Measurements from ENCODE around the gene OXSM.

DNA sequence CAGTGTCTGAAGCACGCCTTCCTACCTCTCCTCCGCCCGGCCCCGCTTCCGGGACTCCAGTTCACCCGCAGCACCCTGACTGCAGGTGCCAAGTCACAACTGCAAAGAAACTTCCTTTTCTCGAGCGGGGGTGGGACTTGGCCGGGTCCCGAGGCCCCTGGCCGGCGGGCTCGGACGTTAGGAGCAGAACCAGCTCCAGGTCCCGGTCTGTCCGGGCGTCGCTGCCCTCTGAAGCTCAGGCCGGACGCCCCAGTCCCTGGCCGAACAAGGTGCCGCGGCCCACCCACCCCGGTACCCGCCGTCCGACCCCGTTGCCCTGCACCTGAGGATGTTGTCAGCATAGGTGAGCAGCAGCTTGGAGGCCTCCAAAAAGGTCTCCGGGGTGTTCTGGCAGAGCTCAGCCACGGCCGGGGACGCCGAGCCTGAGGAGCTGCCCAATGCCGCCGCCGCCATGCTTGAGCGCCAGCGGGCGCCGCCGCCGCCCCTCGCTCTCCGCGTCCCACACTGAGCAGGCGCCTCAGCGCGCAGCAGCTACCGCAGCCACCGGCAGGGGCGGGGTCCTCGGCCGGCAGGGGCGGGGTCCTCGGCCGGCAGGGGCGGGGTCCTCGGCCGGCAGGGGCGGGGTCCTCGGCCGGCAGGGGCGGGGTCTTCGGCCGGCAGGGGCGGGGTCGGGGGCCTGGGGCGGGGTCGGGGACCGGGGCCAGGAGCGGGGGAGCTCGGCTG is 6.8 kb upstream of the OXSM start, which contains the start of gene NGLY1:
- TF ChIP-seq, protein P1, sequence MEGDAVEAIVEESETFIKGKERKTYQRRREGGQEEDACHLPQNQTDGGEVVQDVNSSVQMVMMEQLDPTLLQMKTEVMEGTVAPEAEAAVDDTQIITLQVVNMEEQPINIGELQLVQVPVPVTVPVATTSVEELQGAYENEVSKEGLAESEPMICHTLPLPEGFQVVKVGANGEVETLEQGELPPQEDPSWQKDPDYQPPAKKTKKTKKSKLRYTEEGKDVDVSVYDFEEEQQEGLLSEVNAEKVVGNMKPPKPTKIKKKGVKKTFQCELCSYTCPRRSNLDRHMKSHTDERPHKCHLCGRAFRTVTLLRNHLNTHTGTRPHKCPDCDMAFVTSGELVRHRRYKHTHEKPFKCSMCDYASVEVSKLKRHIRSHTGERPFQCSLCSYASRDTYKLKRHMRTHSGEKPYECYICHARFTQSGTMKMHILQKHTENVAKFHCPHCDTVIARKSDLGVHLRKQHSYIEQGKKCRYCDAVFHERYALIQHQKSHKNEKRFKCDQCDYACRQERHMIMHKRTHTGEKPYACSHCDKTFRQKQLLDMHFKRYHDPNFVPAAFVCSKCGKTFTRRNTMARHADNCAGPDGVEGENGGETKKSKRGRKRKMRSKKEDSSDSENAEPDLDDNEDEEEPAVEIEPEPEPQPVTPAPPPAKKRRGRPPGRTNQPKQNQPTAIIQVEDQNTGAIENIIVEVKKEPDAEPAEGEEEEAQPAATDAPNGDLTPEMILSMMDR (IDR thresholded peaks at IDR 0.05): peak in 4 of 5 experiments; percentile 9 to 45 (median 26)
- TF ChIP-seq POLR2A (IDR thresholded peaks at IDR 0.05): peak; percentile 91
- peak; percentile 95 to 97 (median 96) for TF ChIP-seq POLR2AphosphoS5 (IDR thresholded peaks at IDR 0.05)
- TF ChIP-seq EP300 (IDR thresholded peaks at IDR 0.05; ENCODE audit: low read depth): no peak
